ENCODE data around the gene LDLRAD3.

DNA sequence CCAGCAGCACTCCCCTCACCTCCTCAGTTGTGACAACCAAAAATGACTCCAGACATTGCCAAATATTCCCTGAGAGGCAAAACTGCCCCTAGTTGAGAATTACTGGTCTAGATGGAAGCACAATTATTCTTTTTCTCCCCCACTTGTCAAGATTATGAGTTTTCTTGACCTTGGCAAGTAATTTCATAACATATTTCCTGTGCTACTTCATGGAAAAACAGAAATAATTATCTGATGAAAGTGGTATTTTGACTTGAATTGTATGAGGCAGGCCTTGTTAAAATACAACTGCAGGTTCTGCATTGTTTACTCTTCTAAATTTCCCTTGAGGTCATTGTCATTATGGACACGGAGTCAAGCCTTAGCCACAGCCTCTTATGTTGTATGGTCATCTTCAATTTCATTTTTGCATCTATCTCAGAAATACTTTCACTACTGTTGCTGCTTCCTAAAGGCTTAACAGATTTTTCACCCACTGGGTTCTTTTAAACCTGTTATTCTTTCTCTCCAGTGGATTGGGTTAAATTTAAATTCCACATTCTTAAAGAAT, 32.2 kb upstream of the LDLRAD3 start:
- TF ChIP-seq, protein P1, sequence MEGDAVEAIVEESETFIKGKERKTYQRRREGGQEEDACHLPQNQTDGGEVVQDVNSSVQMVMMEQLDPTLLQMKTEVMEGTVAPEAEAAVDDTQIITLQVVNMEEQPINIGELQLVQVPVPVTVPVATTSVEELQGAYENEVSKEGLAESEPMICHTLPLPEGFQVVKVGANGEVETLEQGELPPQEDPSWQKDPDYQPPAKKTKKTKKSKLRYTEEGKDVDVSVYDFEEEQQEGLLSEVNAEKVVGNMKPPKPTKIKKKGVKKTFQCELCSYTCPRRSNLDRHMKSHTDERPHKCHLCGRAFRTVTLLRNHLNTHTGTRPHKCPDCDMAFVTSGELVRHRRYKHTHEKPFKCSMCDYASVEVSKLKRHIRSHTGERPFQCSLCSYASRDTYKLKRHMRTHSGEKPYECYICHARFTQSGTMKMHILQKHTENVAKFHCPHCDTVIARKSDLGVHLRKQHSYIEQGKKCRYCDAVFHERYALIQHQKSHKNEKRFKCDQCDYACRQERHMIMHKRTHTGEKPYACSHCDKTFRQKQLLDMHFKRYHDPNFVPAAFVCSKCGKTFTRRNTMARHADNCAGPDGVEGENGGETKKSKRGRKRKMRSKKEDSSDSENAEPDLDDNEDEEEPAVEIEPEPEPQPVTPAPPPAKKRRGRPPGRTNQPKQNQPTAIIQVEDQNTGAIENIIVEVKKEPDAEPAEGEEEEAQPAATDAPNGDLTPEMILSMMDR (IDR thresholded peaks at IDR 0.05) = no peak
- TF ChIP-seq ZFX (IDR thresholded peaks at IDR 0.05; ENCODE audit: borderline replicate concordance) = no peak

Measured in 22Rv1 (cell line).